CD14-positive monocyte (primary cell): ENCODE measurements around the gene MYO1G. TPM values are rescaled to one million over a fixed set of nuclear protein-coding genes. Genes with fewer than 3 reads are reported as not detected.

Source experiments
- DNase-seq, 3 donors: peaks; one replicate each; pipeline ENCODE4 v3.0.0-alpha.2; 2011 to 2022
- H2AFZ ChIP-seq: 2 replicates; pipeline ENCODE4 v1.6.0; 2012; ENCODE audit warnings: mild to moderate bottlenecking, low read depth, low read length, inconsistent platforms; ENCODE audit not compliant: insufficient read depth, poor library complexity, severe bottlenecking
- H3K27ac ChIP-seq, 2 donors: 1 replicate in 1 of 2; 2 replicates in 1 of 2; pipeline ENCODE4 v1.5.1; 2012 to 2013; ENCODE audit warnings: low read length in 2 of 2, control low read depth in 1 of 2, inconsistent platforms in 1 of 2, low read depth in 1 of 2, mild to moderate bottlenecking in 1 of 2
- H3K27me3 ChIP-seq, 2 donors: one replicate each; pipeline versions ENCODE4 v1.6.0 to v1.6.1; 2011 to 2013; ENCODE audit warnings: low read length in 2 of 2; ENCODE audit not compliant: control insufficient read depth in 2 of 2, insufficient read depth in 2 of 2
- H3K36me3 ChIP-seq, 2 donors: replicated peaks in 1 of 2; 1 replicate in 1 of 2; 2 replicates in 1 of 2; pipeline versions ENCODE4 v1.5.1 to v1.6.1; 2012 to 2013; ENCODE audit warnings: low read length in 2 of 2, control low read depth in 1 of 2, inconsistent platforms in 1 of 2, mild to moderate bottlenecking in 1 of 2; ENCODE audit not compliant: insufficient read depth in 2 of 2, control insufficient read depth in 1 of 2
- H3K4me1 ChIP-seq, 2 donors: 1 replicate in 1 of 2; 2 replicates in 1 of 2; pipeline versions ENCODE4 v1.5.1 to v1.6.1; 2012 to 2013; ENCODE audit warnings: low read length in 2 of 2, control low read depth in 1 of 2, inconsistent platforms in 1 of 2, mild to moderate bottlenecking in 1 of 2, moderate library complexity in 1 of 2; ENCODE audit not compliant: insufficient read depth in 2 of 2, control insufficient read depth in 1 of 2
- H3K4me2 ChIP-seq: replicated peaks from 2 replicates; pipeline ENCODE3; 2012; ENCODE audit warnings: low read length, moderate library complexity, mild to moderate bottlenecking; ENCODE audit not compliant: poor library complexity, severe bottlenecking; ENCODE audit errors: extremely low read depth
- H3K4me3 ChIP-seq, 3 experiments: fragments of 200-600 bp in 1 of 3; sonication (generic) in 1 of 3; replicated peaks in 1 of 3; 1 replicate in 2 of 3; 2 replicates in 1 of 3; pipeline ENCODE4 v1.5.1; 2011 to 2013; ENCODE audit warnings: low read length in 3 of 3, mild to moderate bottlenecking in 3 of 3, control low read depth in 2 of 3, low read depth in 2 of 3, inconsistent platforms in 1 of 3, moderate library complexity in 1 of 3
- H3K79me2 ChIP-seq: 2 replicates; pipeline ENCODE4 v1.6.0; 2012; ENCODE audit warnings: mild to moderate bottlenecking, control low read depth, inconsistent platforms, low read length, moderate library complexity; ENCODE audit not compliant: insufficient read depth
- H3K9ac ChIP-seq: 2 replicates; pipeline ENCODE4 v1.6.0; 2017; ENCODE audit warnings: low read length, mild to moderate bottlenecking; ENCODE audit not compliant: insufficient read depth, poor library complexity, severe bottlenecking
- H3K9me3 ChIP-seq, 2 donors: replicated peaks in 1 of 2; 1 replicate in 1 of 2; 2 replicates in 1 of 2; pipeline versions ENCODE4 v1.5.1 to v1.6.1; 2012 to 2013; ENCODE audit warnings: low read length in 2 of 2, control low read depth in 1 of 2; ENCODE audit not compliant: control insufficient read depth in 1 of 2, insufficient read depth in 1 of 2
- H4K20me1 ChIP-seq: 2 replicates; pipeline ENCODE4 v1.6.0; 2012; ENCODE audit warnings: mild to moderate bottlenecking, low read length, control low read depth, moderate library complexity; ENCODE audit not compliant: insufficient read depth
- H3K27ac Mint-ChIP-seq, 7 donors: one replicate each; pipeline ENCODE4 v1.8.0; 2020; ENCODE audit warnings: mild to moderate bottlenecking in 7 of 7, mixed read lengths in 7 of 7, moderate library complexity in 6 of 7, inconsistent platforms in 2 of 7
- H3K27me3 Mint-ChIP-seq, 3 donors: one replicate each; pipeline ENCODE4 v1.8.0; 2021 to 2022; ENCODE audit warnings: low read depth in 3 of 3, mild to moderate bottlenecking in 3 of 3, mixed read lengths in 3 of 3, moderate library complexity in 3 of 3, inconsistent platforms in 1 of 3
- H3K36me3 Mint-ChIP-seq, 2 donors: one replicate each; pipeline ENCODE4 v1.8.0; 2020; ENCODE audit warnings: mixed read lengths in 2 of 2, inconsistent platforms in 1 of 2, mild to moderate bottlenecking in 1 of 2
- H3K4me1 Mint-ChIP-seq: one replicate; pipeline ENCODE4 v1.8.0; 2020; ENCODE audit warnings: mild to moderate bottlenecking, mixed read lengths
- H3K4me3 Mint-ChIP-seq, 2 donors: one replicate each; pipeline ENCODE4 v1.8.0; 2020; ENCODE audit warnings: mild to moderate bottlenecking in 2 of 2, mixed read lengths in 2 of 2, moderate library complexity in 1 of 2
- H3K9me3 Mint-ChIP-seq, 7 donors: one replicate each; pipeline ENCODE4 v1.8.0; 2020 to 2022; ENCODE audit warnings: mixed read lengths in 7 of 7, mild to moderate bottlenecking in 6 of 7, moderate library complexity in 6 of 7, inconsistent platforms in 2 of 7
- WGBS: methylation state at CpG from one replicate; pipeline ENCODE4 v1.1.5; 2013; ENCODE audit warnings: missing lambda C conversion rate; ENCODE audit not compliant: insufficient coverage; 5-methylcytosine and 5-hydroxymethylcytosine counted together
- intact Hi-C, 2 donors: fragments of 100-400 bp; cut with micrococcal nuclease; formaldehyde crosslinking; loops; one replicate each; pipeline versions ENCODE4 v1.15.0 to v1.15.1; 2023
- polyA plus RNA-seq, 3 donors: library from polyadenylated mRNA; depleted of rRNA in 1 of 3; unstranded in 2 of 3; stranded (reverse) in 1 of 3; fragments of 300-500 nt in 2 of 3; fragments of >200 nt in 1 of 3; fragmentation: Illumina TruSeq in 2 of 3; gene quantifications; 1 replicate in 2 of 3; 2 replicates in 1 of 3; pipeline ENCODE4 v1.2.3, GENCODE V29; 2012 to 2021
- TF ChIP-seq, protein P1 (sequence below): fragments of 200-600 bp; IDR thresholded peaks from one replicate; pipeline ENCODE4 v1.8.0; 2022; ENCODE audit warnings: antibody characterized with exemption, mild to moderate bottlenecking

Gene MYO1G
- polyA plus RNA-seq, 3 donors: 119 to 314 (median 135) TPM

DNA sequence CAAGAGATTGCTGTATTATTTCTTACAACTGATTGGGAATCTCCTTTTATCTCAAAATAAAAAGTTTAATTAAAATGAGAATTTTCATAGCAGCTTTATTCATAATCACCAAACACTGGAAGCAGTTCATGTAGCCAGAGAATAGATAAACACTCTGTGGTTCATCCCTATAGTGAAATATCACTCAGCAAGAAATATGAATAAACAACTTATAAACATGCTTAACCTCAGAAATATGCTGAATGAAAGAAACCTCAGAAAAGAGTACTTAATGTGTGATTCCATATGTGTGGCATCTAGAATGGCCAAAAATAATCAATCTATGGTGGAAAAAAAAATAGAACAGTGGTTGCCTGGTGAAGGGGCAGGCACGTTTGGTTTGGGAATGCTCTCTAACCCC is 33.3 kb downstream of the MYO1G start:
- no peaks in the 10 kb centered on the region for H3K36me3 Mint-ChIP-seq
- Histone ChIP-seq H3K36me3 (no peaks in the 10 kb centered on the region), H3K4me2 (no peak overlapping the region), H3K9ac (no peak overlapping the region), H3K9me3 (no peaks in the 10 kb centered on the region), H3K4me3 (no peak overlapping the region), H2AFZ (no peak overlapping the region), H3K79me2 (no peaks in the 10 kb centered on the region), H4K20me1 (no peaks in the 10 kb centered on the region), H3K4me1 (no peaks in the 10 kb centered on the region), H3K27me3 (no peaks in the 10 kb centered on the region), H3K27ac (no peak overlapping the region)
- peaks cover 0 to 9% (median 3%) of the 10 kb centered on the region in 3 donors for H3K27me3 Mint-ChIP-seq
- H3K27ac Mint-ChIP-seq: no peak overlapping the region
- no peak for DNase-seq
- H3K9me3 Mint-ChIP-seq: peaks cover 0 to 2% (median 0%) of the 10 kb centered on the region in 7 donors
- H3K4me1 Mint-ChIP-seq: no peaks in the 10 kb centered on the region
- intact Hi-C loops: no loop called here
- TF ChIP-seq, protein P1, sequence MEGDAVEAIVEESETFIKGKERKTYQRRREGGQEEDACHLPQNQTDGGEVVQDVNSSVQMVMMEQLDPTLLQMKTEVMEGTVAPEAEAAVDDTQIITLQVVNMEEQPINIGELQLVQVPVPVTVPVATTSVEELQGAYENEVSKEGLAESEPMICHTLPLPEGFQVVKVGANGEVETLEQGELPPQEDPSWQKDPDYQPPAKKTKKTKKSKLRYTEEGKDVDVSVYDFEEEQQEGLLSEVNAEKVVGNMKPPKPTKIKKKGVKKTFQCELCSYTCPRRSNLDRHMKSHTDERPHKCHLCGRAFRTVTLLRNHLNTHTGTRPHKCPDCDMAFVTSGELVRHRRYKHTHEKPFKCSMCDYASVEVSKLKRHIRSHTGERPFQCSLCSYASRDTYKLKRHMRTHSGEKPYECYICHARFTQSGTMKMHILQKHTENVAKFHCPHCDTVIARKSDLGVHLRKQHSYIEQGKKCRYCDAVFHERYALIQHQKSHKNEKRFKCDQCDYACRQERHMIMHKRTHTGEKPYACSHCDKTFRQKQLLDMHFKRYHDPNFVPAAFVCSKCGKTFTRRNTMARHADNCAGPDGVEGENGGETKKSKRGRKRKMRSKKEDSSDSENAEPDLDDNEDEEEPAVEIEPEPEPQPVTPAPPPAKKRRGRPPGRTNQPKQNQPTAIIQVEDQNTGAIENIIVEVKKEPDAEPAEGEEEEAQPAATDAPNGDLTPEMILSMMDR: no peak
- no CpG with 5 or more reads among the region's 1 CpG for WGBS
- H3K4me3 Mint-ChIP-seq: no peak overlapping the region

DNA sequence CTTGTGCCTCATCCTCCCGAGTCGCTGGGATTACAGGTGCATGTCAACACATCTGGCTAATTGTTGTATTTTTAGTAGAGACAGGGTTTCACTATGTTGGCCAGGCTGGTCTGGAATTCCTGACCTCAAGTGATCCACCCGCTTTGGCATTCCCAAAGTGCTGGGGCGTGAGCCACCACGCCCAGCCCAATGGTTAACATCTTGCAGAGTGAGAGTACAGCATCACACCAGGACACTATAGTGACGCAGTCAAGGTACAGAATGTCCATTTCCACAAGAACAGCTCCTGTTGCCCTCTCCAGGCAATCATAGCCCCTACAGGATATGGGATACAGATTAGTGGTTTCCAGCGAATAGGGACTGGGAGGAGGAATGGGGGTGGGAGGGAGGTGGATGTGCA is 34.0 kb downstream of the MYO1G start:
- Mint-ChIP-seq H3K36me3 (no peaks in the 10 kb centered on the region), H3K9me3 (no peaks in the 10 kb centered on the region), H3K4me1 (no peaks in the 10 kb centered on the region), H3K27ac (no peak overlapping the region), H3K27me3 (peaks cover 0 to 7% (median 3%) of the 10 kb centered on the region in 3 donors), H3K4me3 (no peak overlapping the region)
- no peak overlapping the region for H3K27ac ChIP-seq
- TF ChIP-seq, protein P1: no peak
- no peaks in the 10 kb centered on the region for H3K9me3 ChIP-seq
- no peak for DNase-seq
- H3K36me3 ChIP-seq: no peaks in the 10 kb centered on the region
- no peak overlapping the region for H2AFZ ChIP-seq
- no peak overlapping the region for H3K4me2 ChIP-seq
- H3K4me1 ChIP-seq: no peaks in the 10 kb centered on the region
- intact Hi-C loops: no loop called here
- no peaks in the 10 kb centered on the region for H3K27me3 ChIP-seq
- WGBS: 100% methylated on average over 3 of the region's 7 CpGs
- no peaks in the 10 kb centered on the region for H4K20me1 ChIP-seq
- no peak overlapping the region for H3K9ac ChIP-seq
- no peaks in the 10 kb centered on the region for H3K79me2 ChIP-seq
- no peak overlapping the region for H3K4me3 ChIP-seq
